Measurements from ENCODE around the gene RBM33. TPM values are rescaled to one million over a fixed set of nuclear protein-coding genes. Genes with fewer than 3 reads are reported as not detected.

Gene RBM33
- total RNA-seq, 1 experiment from 2014 or later, result 73.6 TPM

DNA sequence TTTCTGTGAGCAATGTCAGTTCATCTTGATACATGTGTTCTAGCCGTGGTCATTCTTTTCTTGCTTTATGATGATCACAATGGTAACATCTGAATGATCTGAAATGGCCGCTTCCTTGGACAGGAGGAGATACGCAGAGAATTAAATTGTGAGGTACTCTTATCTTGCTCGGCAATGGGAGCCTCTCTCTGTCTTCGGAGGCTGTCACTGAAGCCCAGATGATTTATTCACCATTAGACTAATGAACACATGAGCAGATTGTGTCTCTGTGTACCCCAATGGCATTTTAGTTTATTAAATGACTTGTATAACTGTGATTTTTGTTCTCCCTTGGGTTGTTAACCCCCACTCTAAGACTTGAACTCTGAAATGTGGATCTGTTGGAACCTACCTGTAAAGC lies 38.6 kb downstream of the RBM33 start:
- intact Hi-C loops (cut with micrococcal nuclease; ENCODE audit: unreplicated experiment), result no loop called here
- H3K9me3 ChIP-seq (ENCODE audit: low read depth, low read length, poor library complexity, severe bottlenecking), result no peaks in the 10 kb centered on the region
- TF ChIP-seq EZH2 (IDR thresholded peaks at IDR 0.05; ENCODE audit: borderline replicate concordance, low read depth, low read length, poor library complexity, severe bottlenecking), result no peak
- TF ChIP-seq, protein P1, sequence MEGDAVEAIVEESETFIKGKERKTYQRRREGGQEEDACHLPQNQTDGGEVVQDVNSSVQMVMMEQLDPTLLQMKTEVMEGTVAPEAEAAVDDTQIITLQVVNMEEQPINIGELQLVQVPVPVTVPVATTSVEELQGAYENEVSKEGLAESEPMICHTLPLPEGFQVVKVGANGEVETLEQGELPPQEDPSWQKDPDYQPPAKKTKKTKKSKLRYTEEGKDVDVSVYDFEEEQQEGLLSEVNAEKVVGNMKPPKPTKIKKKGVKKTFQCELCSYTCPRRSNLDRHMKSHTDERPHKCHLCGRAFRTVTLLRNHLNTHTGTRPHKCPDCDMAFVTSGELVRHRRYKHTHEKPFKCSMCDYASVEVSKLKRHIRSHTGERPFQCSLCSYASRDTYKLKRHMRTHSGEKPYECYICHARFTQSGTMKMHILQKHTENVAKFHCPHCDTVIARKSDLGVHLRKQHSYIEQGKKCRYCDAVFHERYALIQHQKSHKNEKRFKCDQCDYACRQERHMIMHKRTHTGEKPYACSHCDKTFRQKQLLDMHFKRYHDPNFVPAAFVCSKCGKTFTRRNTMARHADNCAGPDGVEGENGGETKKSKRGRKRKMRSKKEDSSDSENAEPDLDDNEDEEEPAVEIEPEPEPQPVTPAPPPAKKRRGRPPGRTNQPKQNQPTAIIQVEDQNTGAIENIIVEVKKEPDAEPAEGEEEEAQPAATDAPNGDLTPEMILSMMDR (conservative IDR thresholded peaks at IDR 0.05; ENCODE audit: low read depth, low read length), result no peak
- H3K4me1 ChIP-seq (ENCODE audit: insufficient read depth, low read length, poor library complexity, severe bottlenecking), result peaks cover 8% of the 10 kb centered on the region
- no TSS peak for BruUV-seq (replicated peaks)
- no peak overlapping the region for H3K4me3 ChIP-seq (ENCODE audit: low read depth, low read length, poor library complexity, severe bottlenecking)
- CTCF ChIA-PET, result interaction anchor here (1.0 kb wide), 1 partner anchor 84 kb away, joined by 3 read pairs; no protein-coding TSS in a partner anchor
- no peaks in the 10 kb centered on the region for H3K27me3 ChIP-seq (replicated peaks; ENCODE audit: insufficient read depth, low read depth, low read length, poor library complexity)
- peaks cover 18% of the 10 kb centered on the region for H3K36me3 ChIP-seq (ENCODE audit: insufficient read depth, low read length, poor library complexity, severe bottlenecking)
- DNase-seq (ENCODE audit: low spot score), result no peak
- POLR2A ChIA-PET (ENCODE audit: low non-redundant PET), result no interaction called here
- H3K27ac ChIP-seq (ENCODE audit: low read depth, low read length, poor library complexity, severe bottlenecking), result no peak overlapping the region

DNA sequence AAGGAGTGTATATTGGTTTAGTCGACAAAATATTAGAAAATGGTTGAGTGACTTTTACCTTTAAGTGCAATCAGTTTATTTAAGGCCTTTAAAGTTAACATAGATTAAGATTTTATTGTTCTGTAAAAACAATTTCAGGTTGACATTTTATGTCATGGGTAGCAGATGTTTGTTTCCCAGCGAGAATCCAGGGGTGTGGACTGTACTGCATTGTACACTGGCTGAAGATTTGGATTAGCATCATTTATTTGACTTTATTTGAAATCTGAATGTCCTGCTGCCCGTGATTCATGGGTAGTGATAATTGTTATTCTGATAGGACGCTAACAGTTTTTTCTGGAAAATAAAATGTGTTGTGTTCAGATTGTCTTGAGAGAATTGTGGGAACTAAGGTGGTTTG lies 39.3 kb downstream of the RBM33 start:
- Histone ChIP-seq H3K27me3 (replicated peaks; ENCODE audit: insufficient read depth, low read depth, low read length, poor library complexity) (no peaks in the 10 kb centered on the region), H3K36me3 (ENCODE audit: insufficient read depth, low read length, poor library complexity, severe bottlenecking) (peaks cover 18% of the 10 kb centered on the region), H3K4me3 (ENCODE audit: low read depth, low read length, poor library complexity, severe bottlenecking) (no peak overlapping the region), H3K4me1 (ENCODE audit: insufficient read depth, low read length, poor library complexity, severe bottlenecking) (peaks cover 8% of the 10 kb centered on the region), H3K27ac (ENCODE audit: low read depth, low read length, poor library complexity, severe bottlenecking) (no peak overlapping the region), H3K9me3 (ENCODE audit: low read depth, low read length, poor library complexity, severe bottlenecking) (no peaks in the 10 kb centered on the region)
- no TSS peak for BruUV-seq (replicated peaks)
- ChIA-PET CTCF (interaction anchor here (1.0 kb wide), 1 partner anchor 85 kb away, joined by 3 read pairs; no protein-coding TSS in a partner anchor), POLR2A (ENCODE audit: low non-redundant PET) (no interaction called here)
- no peak for DNase-seq (ENCODE audit: low spot score)
- TF ChIP-seq, protein P1 (conservative IDR thresholded peaks at IDR 0.05; ENCODE audit: low read depth, low read length), result no peak
- TF ChIP-seq EZH2 (IDR thresholded peaks at IDR 0.05; ENCODE audit: borderline replicate concordance, low read depth, low read length, poor library complexity, severe bottlenecking), result no peak
- intact Hi-C loops (cut with micrococcal nuclease; ENCODE audit: unreplicated experiment), result no loop called here

GRCh38 chr7:155684543-155684942 lies 40.1 kb downstream of the RBM33 start:
- ChIA-PET CTCF (no interaction called here), POLR2A (ENCODE audit: low non-redundant PET) (no interaction called here)
- no peak for DNase-seq (ENCODE audit: low spot score)
- intact Hi-C loops (cut with micrococcal nuclease; ENCODE audit: unreplicated experiment), result no loop called here
- Histone ChIP-seq H3K4me1 (ENCODE audit: insufficient read depth, low read length, poor library complexity, severe bottlenecking) (peaks cover 8% of the 10 kb centered on the region), H3K4me3 (ENCODE audit: low read depth, low read length, poor library complexity, severe bottlenecking) (no peak overlapping the region), H3K36me3 (ENCODE audit: insufficient read depth, low read length, poor library complexity, severe bottlenecking) (peaks cover 18% of the 10 kb centered on the region), H3K27me3 (replicated peaks; ENCODE audit: insufficient read depth, low read depth, low read length, poor library complexity) (no peaks in the 10 kb centered on the region), H3K9me3 (ENCODE audit: low read depth, low read length, poor library complexity, severe bottlenecking) (no peaks in the 10 kb centered on the region), H3K27ac (ENCODE audit: low read depth, low read length, poor library complexity, severe bottlenecking) (no peak overlapping the region)
- no TSS peak for BruUV-seq (replicated peaks)
- no peak for TF ChIP-seq EZH2 (IDR thresholded peaks at IDR 0.05; ENCODE audit: borderline replicate concordance, low read depth, low read length, poor library complexity, severe bottlenecking)
- TF ChIP-seq, protein P1 (conservative IDR thresholded peaks at IDR 0.05; ENCODE audit: low read depth, low read length), result no peak
